Activated CD4-positive, alpha-beta memory T cell treated with anti-CD3 and anti-CD28 coated beads, Interleukin-2, amount 10 ng/mL, durations not matched to agents 7 days and 5 days (primary cell): ENCODE measurements around the gene TUSC2. TPM values are rescaled to one million over a fixed set of nuclear protein-coding genes. Genes with fewer than 3 reads are reported as not detected.
A peak's percentile ranks its signal among the peaks of the same experiment; 100 is the strongest.
"Not testable (repeated sequence)": the region's sequence is repeated elsewhere in the genome, so short reads cannot be mapped to it uniquely, and the experiment has no call there.

Experiments used
- CTCF ChIA-PET: fragments of 350-600 bp; sonication (Branson Sonifier 250); formaldehyde crosslinking; loops from one replicate; lab custom pipeline; 2021; ENCODE audit warnings: antibody characterized with exemption, inconsistent platforms; lab: Charles Lee
- POLR2A ChIA-PET: fragments of 350-600 bp; sonication (Branson Sonifier 250); formaldehyde crosslinking; loops from one replicate; lab custom pipeline; 2021; ENCODE audit warnings: antibody characterized with exemption; lab: Charles Lee
- DNase-seq: peaks from one replicate; pipeline ENCODE4 v3.0.0-alpha.2; 2020
- H3K27ac Mint-ChIP-seq: one replicate; pipeline ENCODE4 v1.8.0; 2021; ENCODE audit warnings: mild to moderate bottlenecking, mixed read lengths
- H3K27me3 Mint-ChIP-seq: one replicate; pipeline ENCODE4 v1.8.0; 2021; ENCODE audit warnings: mixed read lengths
- H3K36me3 Mint-ChIP-seq: one replicate; pipeline ENCODE4 v1.8.0; 2021; ENCODE audit warnings: low read depth, mixed read lengths
- H3K4me1 Mint-ChIP-seq: one replicate; pipeline ENCODE4 v1.8.0; 2021; ENCODE audit warnings: mixed read lengths
- H3K4me3 Mint-ChIP-seq: one replicate; pipeline ENCODE4 v1.8.0; 2021; ENCODE audit warnings: mild to moderate bottlenecking, mixed read lengths
- H3K9me3 Mint-ChIP-seq: one replicate; pipeline ENCODE4 v1.8.0; 2021; ENCODE audit warnings: mixed read lengths
- total RNA-seq, 2 experiments: library from RNA; stranded (reverse); gene quantifications; one replicate each; pipeline ENCODE4 v1.2.3, GENCODE V29; 2021

TUSC2 gene
- total RNA-seq, 2 experiments from 2014 or later = 16.8 to 17.9 TPM

GRCh38 chr3:50312041-50312440, 16.0 kb downstream of the TUSC2 start:
- H3K27me3 Mint-ChIP-seq, H3K27ac Mint-ChIP-seq, CTCF ChIA-PET, H3K9me3 Mint-ChIP-seq, DNase-seq, H3K36me3 Mint-ChIP-seq, H3K4me3 Mint-ChIP-seq: not testable (repeated sequence)
- POLR2A ChIA-PET = interaction anchor here (31.7 kb wide), 1 partner anchor 31 kb away, joined by 704 read pairs; the partner anchor contains the start of genes CYB561D2, NPRL2, RASSF1 and TUSC2
- H3K4me1 Mint-ChIP-seq = peaks cover 27% of the 10 kb centered on the region

DNA sequence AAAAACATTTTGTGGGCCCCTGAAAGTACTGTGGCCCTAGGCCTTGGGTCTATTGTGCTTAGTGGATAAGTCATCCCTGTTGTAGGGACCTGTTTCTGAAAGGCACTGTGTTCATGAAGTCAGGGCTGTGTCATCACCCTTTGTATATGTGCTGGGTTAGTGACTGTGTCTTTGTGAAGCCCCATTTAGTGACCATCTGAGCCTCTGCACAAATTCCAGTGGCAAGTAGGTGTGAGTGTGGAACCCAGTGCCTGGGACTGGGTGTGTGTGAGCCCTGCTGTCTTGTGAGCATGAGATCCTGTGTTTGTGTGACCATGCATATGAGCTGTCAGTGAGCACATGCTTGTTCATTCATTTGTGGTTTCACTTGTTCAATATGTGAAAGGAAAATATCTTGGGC, 23.4 kb downstream of the TUSC2 start:
- no peak for DNase-seq
- Mint-ChIP-seq H3K9me3 (peaks cover 2% of the 10 kb centered on the region), H3K4me1 (peaks cover 20% of the 10 kb centered on the region), H3K27ac (no peak overlapping the region), H3K27me3 (no peaks in the 10 kb centered on the region), H3K36me3 (peaks cover 2% of the 10 kb centered on the region), H3K4me3 (no peak overlapping the region)
- ChIA-PET POLR2A (interaction anchor here (1.5 to 2.9 kb wide), 2 partner anchors 10 to 12 kb away, joined by 6 to 15 read pairs; no protein-coding TSS in a partner anchor), CTCF (no interaction called here)

DNA sequence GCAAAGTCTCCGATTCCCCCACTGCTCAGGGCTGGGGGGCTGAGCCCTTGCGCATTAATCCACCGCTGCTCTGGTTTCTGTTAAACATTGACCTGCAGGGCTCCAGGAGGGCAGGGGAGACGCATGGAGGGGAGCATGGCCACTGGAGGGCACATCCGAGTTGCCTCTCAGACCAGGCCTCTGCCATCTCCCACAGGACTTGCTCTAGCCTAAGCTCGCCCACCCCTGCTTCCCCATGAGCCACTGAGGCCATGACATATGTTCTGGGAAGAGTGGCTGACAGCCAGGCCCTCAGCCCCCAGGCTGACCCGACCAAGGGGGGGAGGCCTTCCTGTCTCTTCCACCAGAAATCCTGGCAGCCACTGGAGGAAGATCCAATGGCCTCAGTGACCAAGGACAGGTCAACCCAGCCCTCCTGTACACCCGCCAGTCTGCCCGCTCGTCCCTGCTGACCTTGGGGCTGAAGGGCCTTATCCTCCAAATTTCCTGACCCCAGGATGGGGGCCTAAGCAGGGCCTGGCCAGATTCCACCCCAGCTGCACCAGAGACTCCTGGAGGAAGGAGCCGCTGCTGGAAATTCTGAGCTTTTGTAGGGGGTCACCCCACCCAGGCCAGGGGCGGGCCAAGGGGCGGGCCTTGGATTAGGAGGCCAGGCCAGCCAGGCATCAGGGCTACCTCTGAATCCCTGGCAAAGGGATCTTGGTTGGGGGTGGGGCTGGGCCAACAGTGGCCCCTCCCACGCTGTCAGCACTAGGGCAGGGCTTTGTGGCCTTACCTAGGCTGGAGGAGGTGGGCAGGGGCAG, 24.8 kb downstream of the TUSC2 start, which contains the start of gene HYAL1:
TSS of gene HYAL1 (minus strand) at position 562 of the 803 bp plus-strand sequence. CDS start 618 bp downstream, outside the sequence.
- peaks cover 22% of the 10 kb centered on the region for H3K4me1 Mint-ChIP-seq
- POLR2A ChIA-PET = interaction anchor here (0.9 to 6.3 kb wide), 3 partner anchors 11 to 68 kb away, joined by 3 to 150 read pairs (median 4); partner anchors contain the start of genes IFRD2, RASSF1 and ZMYND10
- no peaks in the 10 kb centered on the region for H3K36me3 Mint-ChIP-seq
- no peaks in the 10 kb centered on the region for H3K27me3 Mint-ChIP-seq
- CTCF ChIA-PET = interaction anchor here (0.8 to 1.6 kb wide), 2 partner anchors 21 to 34 kb away, joined by 3 to 7 read pairs; no protein-coding TSS in a partner anchor
- H3K9me3 Mint-ChIP-seq = no peaks in the 10 kb centered on the region
- no peak within 1 kb of the TSS for H3K27ac Mint-ChIP-seq
- no peak within 1 kb of the TSS for H3K4me3 Mint-ChIP-seq
- peak; percentile 16 for DNase-seq

- Mint-ChIP-seq H3K9me3 (no peaks in the 10 kb centered on the region), H3K27ac (no peak overlapping the region), H3K27me3 (no peaks in the 10 kb centered on the region), H3K4me1 (peaks cover 31% of the 10 kb centered on the region), H3K36me3 (peaks cover 1% of the 10 kb centered on the region), H3K4me3 (no peak overlapping the region)
- ChIA-PET CTCF (interaction anchor here (0.8 to 1.6 kb wide), 2 partner anchors 22 to 35 kb away, joined by 3 to 7 read pairs; no protein-coding TSS in a partner anchor), POLR2A (interaction anchor here (0.9 to 6.3 kb wide), 3 partner anchors 10 to 67 kb away, joined by 3 to 150 read pairs (median 4); partner anchors contain the start of genes IFRD2, RASSF1 and ZMYND10)
- no peak for DNase-seq
Observed at GRCh38 chr3:50302095-50303012, 25.7 kb downstream of the TUSC2 start.

GRCh38 chr3:50300681-50301254, 27.3 kb downstream of the TUSC2 start:
- DNase-seq = no peak
- H3K27me3 Mint-ChIP-seq = no peaks in the 10 kb centered on the region
- H3K4me1 Mint-ChIP-seq = peaks cover 40% of the 10 kb centered on the region
- CTCF ChIA-PET = interaction anchor here (4.2 kb wide), 1 partner anchor 23 kb away, joined by 82 read pairs; the partner anchor contains the start of gene HYAL2
- H3K27ac Mint-ChIP-seq = peak overlapping the region; percentile 100
- H3K9me3 Mint-ChIP-seq = no peaks in the 10 kb centered on the region
- peak overlapping the region; percentile 99 for H3K4me3 Mint-ChIP-seq
- H3K36me3 Mint-ChIP-seq = peaks cover 10% of the 10 kb centered on the region
- POLR2A ChIA-PET = interaction anchor here (1.3 to 6.3 kb wide), 5 partner anchors 9 to 40 kb away, joined by 4 to 150 read pairs (median 41); partner anchors contain the start of genes IFRD2, RASSF1, TUSC2 and ZMYND10

- peak overlapping the region; percentile 99 for H3K4me3 Mint-ChIP-seq
- ChIA-PET CTCF (interaction anchor here (0.6 to 4.2 kb wide), 16 partner anchors 11 to 232 kb away, joined by 3 to 82 read pairs (median 6); partner anchors contain the start of genes CYB561D2, HYAL2, LSMEM2 and RASSF1), POLR2A (interaction anchor here (0.8 to 6.3 kb wide), 15 partner anchors 8 to 310 kb away, joined by 3 to 150 read pairs (median 5); partner anchors contain the start of genes CYB561D2, IFRD2, NPRL2 and RASSF1)
- H3K36me3 Mint-ChIP-seq = peaks cover 10% of the 10 kb centered on the region
- no peak for DNase-seq
- peaks cover 41% of the 10 kb centered on the region for H3K4me1 Mint-ChIP-seq
- peak overlapping the region; percentile 100 for H3K27ac Mint-ChIP-seq
- no peaks in the 10 kb centered on the region for H3K9me3 Mint-ChIP-seq
- no peaks in the 10 kb centered on the region for H3K27me3 Mint-ChIP-seq
Observed at GRCh38 chr3:50299929-50300680, 27.9 kb downstream of the TUSC2 start.

DNA sequence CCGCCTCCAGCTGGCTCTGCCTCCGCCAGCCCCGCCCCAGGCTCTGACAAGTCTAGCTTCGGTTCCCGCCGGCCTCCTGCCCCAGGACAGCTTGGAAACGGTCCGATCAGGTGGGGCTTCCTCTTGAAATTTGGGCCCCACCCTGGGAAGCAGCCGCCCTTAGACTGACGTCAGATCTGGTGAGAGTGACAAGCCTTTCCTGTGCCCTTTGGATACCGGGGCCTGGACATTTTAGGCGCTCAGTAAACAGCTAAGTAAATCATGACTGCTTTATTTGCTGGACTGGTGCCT, 28.4 kb downstream of the TUSC2 start:
- Mint-ChIP-seq H3K27me3 (no peaks in the 10 kb centered on the region), H3K36me3 (peaks cover 10% of the 10 kb centered on the region), H3K9me3 (no peaks in the 10 kb centered on the region), H3K27ac (peak overlapping the region; percentile 100), H3K4me1 (peaks cover 38% of the 10 kb centered on the region), H3K4me3 (peak overlapping the region; percentile 99)
- no peak for DNase-seq
- CTCF ChIA-PET = interaction anchor here (0.6 to 4.2 kb wide), 19 partner anchors 10 to 232 kb away, joined by 3 to 82 read pairs (median 5); partner anchors contain the start of genes CYB561D2, HYAL2, LSMEM2 and RASSF1
- POLR2A ChIA-PET = interaction anchor here (0.6 to 6.3 kb wide), 18 partner anchors 8 to 311 kb away, joined by 3 to 150 read pairs (median 5); partner anchors contain the start of genes CYB561D2, GNAI2, IFRD2 and NPRL2

GRCh38 chr3:50298836-50299637, 29.0 kb downstream of the TUSC2 start, which contains the start of the genes HYAL3 and NAA80:
HYAL3 (minus strand) TSS chr3:50299405; CDS start chr3:50295602, 3,803 bp downstream.
NAA80 (minus strand) TSS chr3:50299405; CDS start chr3:50297463, 1,942 bp downstream.
- DNase-seq = peak; percentile 100
- H3K27me3 Mint-ChIP-seq = no peaks in the 10 kb centered on the region
- H3K4me3 Mint-ChIP-seq = peak within 1 kb of the TSS; percentile 99
- H3K36me3 Mint-ChIP-seq = peaks cover 10% of the 10 kb centered on the region
- CTCF ChIA-PET = interaction anchor here (0.6 to 4.2 kb wide), 20 partner anchors 10 to 233 kb away, joined by 3 to 82 read pairs (median 4); partner anchors contain the start of genes CYB561D2, HYAL2, LSMEM2 and RASSF1
- POLR2A ChIA-PET = interaction anchor here (0.6 to 6.3 kb wide), 24 partner anchors 7 to 369 kb away, joined by 3 to 150 read pairs (median 4); partner anchors contain the start of genes CYB561D2, GNAI2, IFRD2 and LSMEM2
- H3K4me1 Mint-ChIP-seq = peaks cover 36% of the 10 kb centered on the region
- no peaks in the 10 kb centered on the region for H3K9me3 Mint-ChIP-seq
- H3K27ac Mint-ChIP-seq = peak within 1 kb of the TSS; percentile 100

DNA sequence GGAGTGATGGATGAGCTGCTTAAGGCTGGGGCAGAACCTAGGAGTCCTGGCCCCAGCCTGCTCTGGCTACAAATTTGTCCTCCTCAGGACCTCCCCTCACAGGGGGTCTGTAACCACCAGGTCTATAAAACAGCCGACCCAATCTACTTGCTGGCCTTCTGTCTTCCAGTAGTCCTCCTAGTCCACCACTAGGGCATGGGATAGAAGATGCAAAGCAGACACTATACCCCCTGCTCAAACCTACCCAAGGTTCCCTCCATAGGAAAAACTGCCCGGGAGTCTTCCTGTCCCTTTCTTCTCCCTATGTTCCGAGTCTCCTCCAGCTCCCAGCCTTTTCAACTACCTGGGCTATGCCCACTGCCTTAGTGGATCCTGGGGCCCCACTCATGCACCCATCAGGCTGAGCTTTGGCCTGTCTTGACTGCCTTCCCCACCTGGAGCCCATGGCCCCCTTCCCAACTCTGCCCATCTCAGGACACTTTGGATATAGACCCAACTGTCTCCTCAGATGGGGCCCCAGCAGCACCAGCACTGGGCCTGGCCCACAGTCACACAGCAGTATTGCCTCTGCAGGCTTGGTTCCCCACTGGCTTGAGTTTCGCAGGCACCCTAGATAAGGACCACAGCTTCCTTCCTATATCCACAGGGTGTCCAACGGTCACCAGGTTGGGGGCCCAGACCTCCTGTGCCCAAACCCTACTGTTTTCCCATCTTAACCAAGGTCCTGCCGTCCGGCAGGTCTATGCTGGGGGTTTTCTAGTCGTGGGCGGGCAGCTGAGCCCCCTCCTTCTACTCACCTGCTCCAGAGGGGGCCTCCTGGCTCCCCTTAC, 29.9 kb downstream of the TUSC2 start:
- CTCF ChIA-PET = interaction anchor here (1.0 to 4.2 kb wide), 10 partner anchors 9 to 54 kb away, joined by 3 to 82 read pairs (median 8); partner anchors contain the start of genes HYAL2 and RASSF1
- H3K27me3 Mint-ChIP-seq = no peaks in the 10 kb centered on the region
- H3K4me1 Mint-ChIP-seq = peaks cover 38% of the 10 kb centered on the region
- POLR2A ChIA-PET = interaction anchor here (0.9 to 6.3 kb wide), 16 partner anchors 9 to 368 kb away, joined by 3 to 150 read pairs (median 6); partner anchors contain the start of genes CYB561D2, GNAI2, LSMEM2 and MON1A
- DNase-seq = no peak
- peak overlapping the region; percentile 100 for H3K27ac Mint-ChIP-seq
- peak overlapping the region; percentile 99 for H3K4me3 Mint-ChIP-seq
- H3K9me3 Mint-ChIP-seq = no peaks in the 10 kb centered on the region
- H3K36me3 Mint-ChIP-seq = peaks cover 10% of the 10 kb centered on the region
